SH-SY5Y (cell line): Measurements from ENCODE around the gene EDN1.

Experiments used
- GATA2 ChIP-seq: IDR thresholded peaks from 2 replicates; pipeline ENCODE4 v1.6.1; 2011; ENCODE audit warnings: mild to moderate bottlenecking, low read depth, low read length
- GATA3 ChIP-seq: IDR thresholded peaks from 2 replicates; pipeline ENCODE4 v1.6.1; 2011; ENCODE audit warnings: low read depth, mild to moderate bottlenecking, low read length, moderate library complexity

DNA sequence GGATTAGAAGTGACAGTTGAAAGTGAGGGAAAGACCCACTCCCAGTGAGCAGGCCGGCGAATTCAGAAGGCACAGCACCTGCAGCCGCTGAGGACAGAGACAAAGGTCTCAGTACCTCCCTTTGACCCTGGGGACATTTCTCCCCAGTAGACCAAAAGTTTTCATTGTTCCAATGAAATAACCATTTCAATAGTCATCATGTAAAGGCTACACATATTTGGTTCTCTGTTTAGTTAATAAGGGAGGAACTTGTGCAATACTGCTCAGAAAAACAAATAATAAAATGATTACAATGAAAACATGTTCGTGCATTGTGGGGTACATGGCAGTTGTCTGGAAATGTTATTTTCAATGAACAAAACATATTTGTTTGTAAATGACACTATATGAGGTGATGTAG lies 52.5 kb downstream of the EDN1 start:
- no peak for TF ChIP-seq GATA2
- no peak for TF ChIP-seq GATA3
